AG09319 (cell line): Measurements from ENCODE around the gene ZNF324B.
"Not testable (repeated sequence)": the region's sequence is repeated elsewhere in the genome, so short reads cannot be mapped to it uniquely, and the experiment has no call there.

Experiments
- DNase-seq: peaks from one replicate; pipeline ENCODE4 v3.0.0-alpha.2; 2010; ENCODE audit warnings: low read depth; ENCODE audit errors: extremely low read depth
- TF ChIP-seq, protein P1 (sequence below): IDR thresholded peaks from 2 replicates; pipeline ENCODE4 v1.5.1; 2011; ENCODE audit warnings: low read depth, mild to moderate bottlenecking, inconsistent platforms, low read length, moderate library complexity

Gene ZNF324B

DNA sequence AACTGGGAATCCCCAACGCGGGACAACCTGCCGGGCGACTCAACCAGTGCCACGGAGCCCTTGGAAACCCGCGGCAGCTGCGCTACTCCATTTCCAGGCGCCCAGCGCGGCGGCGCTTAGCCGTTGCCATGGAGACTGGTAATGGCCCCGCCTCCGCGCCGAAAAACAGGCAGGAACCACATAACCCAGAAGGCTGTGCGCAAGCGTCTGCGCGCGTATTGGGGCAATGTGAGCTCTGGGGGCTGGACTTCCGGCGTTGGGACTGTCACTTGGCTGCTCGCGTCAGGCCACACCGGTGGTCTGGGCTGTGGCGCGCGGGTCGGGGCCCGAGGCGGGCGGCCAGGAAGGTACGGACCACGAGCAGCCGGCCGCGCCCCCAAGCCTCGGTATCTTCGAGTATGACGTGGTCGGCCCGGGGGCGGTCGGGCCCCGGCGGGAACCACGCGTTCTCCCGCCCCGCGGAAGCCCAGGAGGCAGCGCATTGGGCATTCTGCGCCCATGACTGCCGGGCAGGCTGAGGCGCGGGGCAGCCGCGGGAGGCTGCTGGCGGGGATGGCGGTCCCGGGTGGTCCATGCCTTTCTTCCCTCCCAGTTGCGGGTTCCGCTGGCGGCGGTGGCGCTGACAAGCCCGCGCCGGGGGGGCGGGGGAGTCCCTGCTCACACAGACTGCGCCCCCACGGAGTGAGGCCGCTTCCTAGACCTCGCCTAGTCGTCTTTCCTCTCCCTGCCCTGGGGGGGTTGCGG lies at the start of gene ZNF324B:
Gene ZNF324B, plus strand, starts transcription at position 265 of the 744 bp plus-strand sequence. CDS start 2,080 bp downstream, outside the sequence.
- DNase-seq: peak; percentile 75
- TF ChIP-seq, protein P1, sequence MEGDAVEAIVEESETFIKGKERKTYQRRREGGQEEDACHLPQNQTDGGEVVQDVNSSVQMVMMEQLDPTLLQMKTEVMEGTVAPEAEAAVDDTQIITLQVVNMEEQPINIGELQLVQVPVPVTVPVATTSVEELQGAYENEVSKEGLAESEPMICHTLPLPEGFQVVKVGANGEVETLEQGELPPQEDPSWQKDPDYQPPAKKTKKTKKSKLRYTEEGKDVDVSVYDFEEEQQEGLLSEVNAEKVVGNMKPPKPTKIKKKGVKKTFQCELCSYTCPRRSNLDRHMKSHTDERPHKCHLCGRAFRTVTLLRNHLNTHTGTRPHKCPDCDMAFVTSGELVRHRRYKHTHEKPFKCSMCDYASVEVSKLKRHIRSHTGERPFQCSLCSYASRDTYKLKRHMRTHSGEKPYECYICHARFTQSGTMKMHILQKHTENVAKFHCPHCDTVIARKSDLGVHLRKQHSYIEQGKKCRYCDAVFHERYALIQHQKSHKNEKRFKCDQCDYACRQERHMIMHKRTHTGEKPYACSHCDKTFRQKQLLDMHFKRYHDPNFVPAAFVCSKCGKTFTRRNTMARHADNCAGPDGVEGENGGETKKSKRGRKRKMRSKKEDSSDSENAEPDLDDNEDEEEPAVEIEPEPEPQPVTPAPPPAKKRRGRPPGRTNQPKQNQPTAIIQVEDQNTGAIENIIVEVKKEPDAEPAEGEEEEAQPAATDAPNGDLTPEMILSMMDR: no peak

DNA sequence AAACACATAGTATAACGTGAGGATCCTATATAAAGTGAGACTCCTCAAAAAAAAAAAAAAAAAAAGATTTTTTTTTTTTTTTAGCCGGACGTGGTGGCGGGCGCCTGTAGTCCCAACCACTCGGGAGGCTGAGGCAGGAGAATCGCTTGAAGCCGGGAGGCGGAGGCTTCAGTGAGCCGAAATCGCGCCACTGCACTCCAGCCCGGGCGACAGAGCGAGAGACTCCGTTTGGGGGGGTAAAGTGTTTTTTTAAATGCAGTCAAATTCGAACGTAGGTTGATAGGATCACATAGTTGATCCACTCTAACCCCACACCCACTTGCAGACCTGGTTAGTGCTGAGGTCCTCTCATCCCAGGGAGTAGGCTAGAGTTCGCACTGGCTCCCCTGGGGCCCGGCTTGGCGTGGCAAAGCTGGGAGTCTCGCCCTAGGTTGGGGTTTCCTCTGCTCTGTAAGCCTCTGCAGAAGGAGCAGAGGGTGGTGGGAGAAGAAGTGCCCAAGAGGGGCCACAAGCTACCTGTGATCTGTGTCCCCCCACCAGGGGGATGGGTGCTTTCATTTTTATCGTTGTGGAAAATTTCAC lies 49.5 kb upstream of the ZNF324B start:
- no peak for DNase-seq
- TF ChIP-seq, protein P1: no peak

DNA sequence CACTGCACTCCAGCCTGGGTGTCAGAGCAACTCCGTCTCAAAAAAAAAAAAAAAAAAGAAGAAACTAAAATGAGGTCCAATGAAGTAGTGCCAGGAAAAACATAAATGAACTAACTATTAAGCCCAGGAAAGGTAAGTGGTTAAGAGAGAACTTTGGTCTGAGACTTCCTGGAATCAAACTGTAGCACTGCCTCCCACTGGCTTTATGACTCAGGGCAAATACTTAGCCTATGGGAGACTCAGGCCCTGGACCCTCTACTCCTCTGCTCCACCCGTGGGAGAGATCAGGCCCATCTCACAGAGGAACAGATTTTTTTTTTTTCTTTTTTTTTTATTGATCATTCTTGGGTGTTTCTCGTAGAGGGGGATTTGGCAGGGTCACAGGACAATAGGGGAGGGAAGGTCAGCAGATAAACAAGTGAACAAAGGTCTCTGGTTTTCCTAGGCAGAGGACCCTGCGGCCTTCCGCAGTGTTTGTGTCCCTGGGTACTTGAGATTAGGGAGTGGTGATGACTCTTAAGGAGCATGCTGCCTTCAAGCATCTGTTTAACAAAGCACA lies 47.4 kb upstream of the ZNF324B start:
- not testable (repeated sequence) for DNase-seq

DNA sequence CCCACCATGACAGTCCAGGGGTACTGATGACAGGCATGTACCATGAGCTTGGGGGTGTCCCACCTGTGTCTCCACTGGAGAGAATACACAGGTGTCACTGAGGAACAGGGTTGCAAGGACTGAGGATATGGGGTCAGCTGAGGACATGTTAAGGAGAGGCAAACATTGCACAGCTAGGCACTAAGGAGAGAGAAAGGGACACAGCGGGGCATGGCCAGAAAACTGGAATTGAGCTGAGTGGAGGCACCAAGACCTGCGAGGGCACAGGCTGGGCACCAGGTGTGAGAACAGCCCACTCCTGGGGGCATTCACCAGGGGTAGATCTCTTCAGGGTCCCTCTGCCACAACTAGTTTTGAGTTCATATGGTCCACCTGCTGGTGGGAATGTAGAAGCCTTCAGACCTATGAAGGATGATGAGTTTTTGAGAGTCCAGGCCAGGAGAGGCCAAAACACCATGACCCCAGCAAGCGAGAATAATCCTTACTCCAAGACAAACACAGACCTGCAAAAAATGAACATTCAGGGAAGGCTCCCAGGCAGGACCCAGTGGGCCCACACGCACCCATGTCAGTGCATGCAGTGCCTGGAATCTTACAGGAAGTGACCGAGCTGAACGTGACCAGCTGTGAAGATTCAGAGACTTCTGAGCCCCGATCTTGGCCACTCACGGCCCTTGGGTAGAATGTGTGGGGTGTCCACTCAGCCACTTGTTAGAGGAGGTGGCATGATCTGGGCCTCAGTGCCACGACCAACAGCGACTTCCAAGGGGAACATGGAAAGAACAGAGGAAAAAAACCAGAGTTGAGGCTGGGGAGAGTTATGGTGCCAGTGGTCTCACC lies 44.4 kb upstream of the ZNF324B start:
- TF ChIP-seq, protein P1: peak; percentile 21; the same call in 1 of the 2 replicates
- DNase-seq: no peak

DNA sequence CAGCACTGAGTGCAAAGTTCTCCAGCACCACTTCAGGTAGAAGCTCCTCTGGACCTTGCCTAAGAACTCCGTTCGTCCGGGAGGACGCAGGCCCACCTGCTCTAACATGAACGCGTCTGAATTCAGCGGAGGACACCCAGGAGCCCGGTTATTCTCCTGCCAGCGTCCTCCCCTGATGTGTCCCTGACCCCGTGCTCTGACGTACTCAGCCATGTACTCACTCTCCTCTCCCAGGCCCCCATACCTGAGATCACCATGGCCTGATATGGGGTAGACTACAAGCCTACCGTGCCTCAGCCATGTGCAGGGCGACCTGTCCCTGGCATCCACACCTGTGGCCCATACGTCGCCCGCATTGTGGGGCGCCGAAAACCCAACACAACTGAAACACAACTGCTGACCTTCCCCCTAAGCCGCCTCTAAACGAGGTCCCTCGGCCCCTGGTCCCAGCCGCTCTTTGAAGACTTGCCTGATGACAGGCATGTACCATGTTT lies 43.7 kb upstream of the ZNF324B start:
- TF ChIP-seq, protein P1: no peak

DNA sequence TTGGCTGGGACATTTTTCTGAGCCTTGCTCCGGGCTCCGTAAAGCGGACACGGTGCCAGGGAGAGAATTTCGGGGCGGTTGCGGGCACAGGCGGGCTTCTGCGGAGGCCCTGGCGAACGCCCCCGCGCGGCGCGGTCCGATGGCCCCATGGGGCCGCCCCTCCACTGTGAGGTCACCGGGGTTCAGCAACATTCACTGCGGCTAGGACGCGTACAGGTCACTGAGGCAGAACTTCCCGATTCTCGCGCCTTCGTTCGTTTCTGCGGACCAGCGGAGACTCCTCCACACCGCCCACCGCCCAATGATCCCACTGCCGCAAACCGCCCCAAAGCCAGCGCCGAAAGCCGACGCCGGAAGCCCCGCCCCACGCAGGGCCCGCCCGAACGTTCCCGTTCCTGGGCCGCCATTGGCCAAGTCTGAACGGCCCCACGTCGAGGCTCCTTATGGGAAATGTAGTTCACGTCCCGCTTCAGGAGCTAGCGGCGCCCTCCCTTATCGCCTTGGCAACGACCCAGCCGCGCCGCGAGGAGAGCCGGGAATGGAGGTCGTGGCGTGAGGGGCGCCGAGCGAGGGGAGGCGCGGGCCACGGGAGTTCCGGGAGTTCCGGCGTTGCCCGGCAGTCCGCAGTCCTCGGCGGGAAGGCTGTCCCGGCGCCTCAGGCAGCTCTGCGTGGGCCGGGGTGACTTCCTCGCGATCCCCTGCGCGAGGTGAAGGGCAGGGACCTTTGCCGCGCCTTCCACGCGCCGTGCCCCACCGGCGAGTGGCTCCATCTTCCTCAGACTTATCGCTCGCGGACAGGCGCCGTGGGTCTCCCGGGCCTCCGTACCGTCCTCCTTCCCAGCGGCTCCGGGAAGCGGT lies 43.0 kb upstream of the ZNF324B start, which contains the start of gene ZNF584:
Gene ZNF584, plus strand, starts transcription at position 498 of the 858 bp plus-strand sequence. CDS start 499 bp downstream, outside the sequence.
- TF ChIP-seq, protein P1: no peak; the same call in 1 of the 2 replicates
- DNase-seq: peak; percentile 83

More for the DNA sequence above, 43.7 kb upstream of the ZNF324B start:
- DNase-seq: no peak
